Measurements from ENCODE around the gene MKKS. TPM values are rescaled to one million over a fixed set of nuclear protein-coding genes. Genes with fewer than 3 reads are reported as not detected.
A peak's percentile ranks its signal among the peaks of the same experiment; 100 is the strongest.

The MKKS gene
- total and polyA plus RNA-seq, 10 of the 15 experiments (the other 5 are each of a cell fraction or from before 2014, with no cell fraction given): 4.3 to 17.9 (median 7.7) TPM

DNA sequence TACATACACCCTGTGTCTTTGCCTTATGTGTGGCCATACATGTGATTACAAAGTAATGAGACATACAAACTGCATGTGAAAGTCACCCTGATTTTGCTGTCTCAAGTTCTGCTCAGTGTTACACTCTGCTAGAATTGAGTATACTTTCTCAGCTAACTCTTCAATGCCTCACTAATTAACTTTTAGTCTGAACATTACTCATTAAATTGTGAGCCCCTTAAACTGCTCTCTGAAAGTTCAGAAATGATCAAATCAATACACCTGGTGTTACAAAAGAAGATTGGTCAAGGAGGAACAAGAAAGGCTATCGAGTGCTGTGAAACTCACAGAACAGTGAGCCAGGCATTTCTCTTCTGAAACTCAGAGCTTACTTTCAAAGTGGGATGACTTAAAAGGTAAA lies 71.3 kb downstream of the MKKS start:
- ATAC-seq: peak; percentile 83
- H3K9ac ChIP-seq (ENCODE audit: control insufficient read depth, insufficient read depth, low read length): no peak overlapping the region
- no peak overlapping the region for H3K4me3 ChIP-seq
- peak; percentile 50 for DNase-seq (ENCODE audit: low read depth, low spot score)
- no peak overlapping the region for H2AFZ ChIP-seq (ENCODE audit: control insufficient read depth, low read depth, low read length)
- H3K4me2 ChIP-seq (ENCODE audit: control insufficient read depth, insufficient read depth): no peak overlapping the region
- no peak for FAIRE-seq
- H3K4me1 ChIP-seq (ENCODE audit: control insufficient read depth, insufficient read depth, low read length): no peaks in the 10 kb centered on the region
- no peaks in the 10 kb centered on the region; the same call in 2 of the 3 replicates for H3K9me3 ChIP-seq (replicated peaks; ENCODE audit: control insufficient read depth, insufficient read depth, low read length)
- in situ Hi-C loops (cut with MboI) (no loop called here), intact Hi-C loops (cut with micrococcal nuclease; ENCODE audit: unreplicated experiment) (no loop called here)
- RAD21 ChIA-PET (ENCODE audit: unreplicated experiment): interaction anchor here (1.3 to 6.7 kb wide), 3 partner anchors 13 to 308 kb away, joined by 3 to 86 read pairs (median 7); no protein-coding TSS in a partner anchor
- POLR2A ChIA-PET: interaction anchor here (0.6 to 3.4 kb wide), 6 partner anchors 12 to 114 kb away, joined by 3 to 24 read pairs (median 4); partner anchors contain the start of genes MKKS and SLX4IP
- BruUV-seq (replicated peaks): no TSS peak
- no peaks in the 10 kb centered on the region for H3K79me2 ChIP-seq (ENCODE audit: control insufficient read depth, insufficient read depth, low read length)
- H3K27ac ChIP-seq (ENCODE audit: control insufficient read depth, insufficient read depth): no peak overlapping the region
- H3K27me3 ChIP-seq (replicated peaks in 1 of 2; ENCODE audit: control insufficient read depth in 2 of 2, insufficient read depth in 2 of 2, low read length in 1 of 2): no peaks in the 10 kb centered on the region; a peak in 1 of 4 replicates
- SMC1A ChIA-PET (ENCODE audit: uncharacterized antibody, unreplicated experiment): interaction anchor here (1.0 to 8.8 kb wide), 17 partner anchors 8 to 856 kb away, joined by 3 to 103 read pairs (median 4); no protein-coding TSS in a partner anchor
- CTCF ChIA-PET: interaction anchor here (0.9 to 3.1 kb wide), 6 partner anchors 11 to 114 kb away, joined by 3 to 12 read pairs (median 6); no protein-coding TSS in a partner anchor
- WGBS (ENCODE audit: insufficient coverage, insufficient replicate concordance, low lambda C conversion rate, missing lambda C conversion rate): 0% methylated on average over 1 of the region's 1 CpG
- no peaks in the 10 kb centered on the region for H3K36me3 ChIP-seq (ENCODE audit: control insufficient read depth in 2 of 2, insufficient read depth in 2 of 2, low read length in 1 of 2)
- no peaks in the 10 kb centered on the region for H4K20me1 ChIP-seq (ENCODE audit: control insufficient read depth, insufficient read depth)
- peak; percentile 46; the same call in 1 of the 2 replicates for TF ChIP-seq ZNF687 (IDR thresholded peaks at IDR 0.05)
- TF ChIP-seq ATF7 (IDR thresholded peaks at IDR 0.05; ENCODE audit: low read depth): peak; percentile 63
- TF ChIP-seq, protein P1, sequence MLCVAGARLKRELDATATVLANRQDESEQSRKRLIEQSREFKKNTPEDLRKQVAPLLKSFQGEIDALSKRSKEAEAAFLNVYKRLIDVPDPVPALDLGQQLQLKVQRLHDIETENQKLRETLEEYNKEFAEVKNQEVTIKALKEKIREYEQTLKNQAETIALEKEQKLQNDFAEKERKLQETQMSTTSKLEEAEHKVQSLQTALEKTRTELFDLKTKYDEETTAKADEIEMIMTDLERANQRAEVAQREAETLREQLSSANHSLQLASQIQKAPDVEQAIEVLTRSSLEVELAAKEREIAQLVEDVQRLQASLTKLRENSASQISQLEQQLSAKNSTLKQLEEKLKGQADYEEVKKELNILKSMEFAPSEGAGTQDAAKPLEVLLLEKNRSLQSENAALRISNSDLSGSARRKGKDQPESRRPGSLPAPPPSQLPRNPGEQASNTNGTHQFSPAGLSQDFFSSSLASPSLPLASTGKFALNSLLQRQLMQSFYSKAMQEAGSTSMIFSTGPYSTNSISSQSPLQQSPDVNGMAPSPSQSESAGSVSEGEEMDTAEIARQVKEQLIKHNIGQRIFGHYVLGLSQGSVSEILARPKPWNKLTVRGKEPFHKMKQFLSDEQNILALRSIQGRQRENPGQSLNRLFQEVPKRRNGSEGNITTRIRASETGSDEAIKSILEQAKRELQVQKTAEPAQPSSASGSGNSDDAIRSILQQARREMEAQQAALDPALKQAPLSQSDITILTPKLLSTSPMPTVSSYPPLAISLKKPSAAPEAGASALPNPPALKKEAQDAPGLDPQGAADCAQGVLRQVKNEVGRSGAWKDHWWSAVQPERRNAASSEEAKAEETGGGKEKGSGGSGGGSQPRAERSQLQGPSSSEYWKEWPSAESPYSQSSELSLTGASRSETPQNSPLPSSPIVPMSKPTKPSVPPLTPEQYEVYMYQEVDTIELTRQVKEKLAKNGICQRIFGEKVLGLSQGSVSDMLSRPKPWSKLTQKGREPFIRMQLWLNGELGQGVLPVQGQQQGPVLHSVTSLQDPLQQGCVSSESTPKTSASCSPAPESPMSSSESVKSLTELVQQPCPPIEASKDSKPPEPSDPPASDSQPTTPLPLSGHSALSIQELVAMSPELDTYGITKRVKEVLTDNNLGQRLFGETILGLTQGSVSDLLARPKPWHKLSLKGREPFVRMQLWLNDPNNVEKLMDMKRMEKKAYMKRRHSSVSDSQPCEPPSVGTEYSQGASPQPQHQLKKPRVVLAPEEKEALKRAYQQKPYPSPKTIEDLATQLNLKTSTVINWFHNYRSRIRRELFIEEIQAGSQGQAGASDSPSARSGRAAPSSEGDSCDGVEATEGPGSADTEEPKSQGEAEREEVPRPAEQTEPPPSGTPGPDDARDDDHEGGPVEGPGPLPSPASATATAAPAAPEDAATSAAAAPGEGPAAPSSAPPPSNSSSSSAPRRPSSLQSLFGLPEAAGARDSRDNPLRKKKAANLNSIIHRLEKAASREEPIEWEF (IDR thresholded peaks at IDR 0.05; ENCODE audit: insufficient replicate concordance, low read depth, low read length): peak; percentile 70
- peak; percentile 23; the same call in 1 of the 2 replicates for TF ChIP-seq BCL11A (IDR thresholded peaks at IDR 0.05; ENCODE audit: low read depth, low read length)
- TF ChIP-seq MTA2 (IDR thresholded peaks at IDR 0.05; ENCODE audit: low read depth): peak; percentile 94
- no peak for TF ChIP-seq REST (IDR thresholded peaks at IDR 0.05; ENCODE audit: low read depth, low read length)
- no peak for TF ChIP-seq SPI1 (IDR thresholded peaks at IDR 0.05; ENCODE audit: borderline replicate concordance, insufficient read depth, low read depth, low read length)
- TF ChIP-seq ZNF217 (IDR thresholded peaks at IDR 0.05): no peak
- TF ChIP-seq IKZF2 (IDR thresholded peaks at IDR 0.05): peak in 1 of 2 experiments; percentile 36; a peak in 1 of 4 replicates
- TF ChIP-seq MEF2B (IDR thresholded peaks at IDR 0.05; ENCODE audit: partially characterized antibody, poor library complexity, severe bottlenecking): peak; percentile 17

Data from GM12878 (cell line).